ENCODE data around the gene NRTN.

- no peak for TF ChIP-seq CTCF (IDR thresholded peaks at IDR 0.05; ENCODE audit: low read depth, low read length)
- TF ChIP-seq EZH2phosphoT487 (IDR thresholded peaks at IDR 0.05; ENCODE audit: low read depth) = no peak
Measured at GRCh38 chr19:5821521-5822180, 16.8 kb downstream of the NRTN start.

Data from OCI-LY3 (cell line).